Esophagus muscularis mucosa (tissue), 4 donors: ENCODE results near the gene ZNF316.

ENCODE experiments used
- CTCF ChIP-seq, 3 experiments: fragments of 200-600 bp in 2 of 3; fragments of 450-650 bp in 1 of 3; sonication (generic) in 2 of 3; IDR thresholded peaks; one replicate each; pipeline ENCODE4 v1.5.1; 2017 to 2019; ENCODE audit warnings: antibody characterized with exemption in 3 of 3, mild to moderate bottlenecking in 2 of 3, moderate library complexity in 1 of 3
- EP300 ChIP-seq: sonication (generic); formaldehyde crosslinking; IDR thresholded peaks from one replicate; pipeline ENCODE4 v1.6.1; 2017; ENCODE audit warnings: antibody characterized with exemption
- POLR2AphosphoS5 ChIP-seq, 2 donors: sonication (generic); formaldehyde crosslinking; IDR thresholded peaks; one replicate each; pipeline ENCODE4 v1.6.1; 2017; ENCODE audit warnings: antibody characterized with exemption in 2 of 2

GRCh38 chr7:6613706-6614105 is 23.4 kb upstream of the ZNF316 start:
- no peak for TF ChIP-seq CTCF (IDR thresholded peaks at IDR 0.05)
- TF ChIP-seq EP300 = no peak
- no peak for TF ChIP-seq POLR2AphosphoS5 (IDR thresholded peaks at IDR 0.05)
